Bronchial epithelial cell (primary cell): ENCODE results near the gene NECTIN2. TPM values are rescaled to one million over a fixed set of nuclear protein-coding genes. Genes with fewer than 3 reads are reported as not detected.

Experiments used
- DNase-seq: peaks from one replicate; pipeline ENCODE4 v3.0.0-alpha.2; 2010; ENCODE audit warnings: low read depth
- FAIRE-seq: peaks from 2 replicates; lab custom pipeline; 2011; peaks lifted over from hg19 to GRCh38; lab: Jason Lieb, UNC
- H3K27me3 ChIP-seq: 2 replicates; pipeline ENCODE4 v1.5.1; 2011; ENCODE audit warnings: low read length; ENCODE audit not compliant: control insufficient read depth, insufficient read depth
- H3K36me3 ChIP-seq: 2 replicates; pipeline ENCODE4 v1.5.1; 2011; ENCODE audit warnings: low read length; ENCODE audit not compliant: control insufficient read depth, insufficient read depth
- H3K4me3 ChIP-seq: 2 replicates; pipeline ENCODE4 v1.5.1; 2011; ENCODE audit warnings: mild to moderate bottlenecking, low read depth, low read length, control low read depth
- total RNA-seq: library from RNA; depleted of rRNA; stranded (reverse); fragments of >200 nt; gene quantifications from 2 replicates; pipeline ENCODE4 v1.2.1, GENCODE V29; 2014
- TF ChIP-seq, protein P1 (sequence below): IDR thresholded peaks from 2 replicates; pipeline ENCODE4 v1.5.1; 2011; ENCODE audit warnings: mild to moderate bottlenecking, moderate library complexity, low read length, control low read depth, inconsistent platforms; ENCODE audit not compliant: insufficient read depth, severe bottlenecking

NECTIN2 gene
- total RNA-seq, 1 donor from 2014 or later = 30.3 TPM

DNA sequence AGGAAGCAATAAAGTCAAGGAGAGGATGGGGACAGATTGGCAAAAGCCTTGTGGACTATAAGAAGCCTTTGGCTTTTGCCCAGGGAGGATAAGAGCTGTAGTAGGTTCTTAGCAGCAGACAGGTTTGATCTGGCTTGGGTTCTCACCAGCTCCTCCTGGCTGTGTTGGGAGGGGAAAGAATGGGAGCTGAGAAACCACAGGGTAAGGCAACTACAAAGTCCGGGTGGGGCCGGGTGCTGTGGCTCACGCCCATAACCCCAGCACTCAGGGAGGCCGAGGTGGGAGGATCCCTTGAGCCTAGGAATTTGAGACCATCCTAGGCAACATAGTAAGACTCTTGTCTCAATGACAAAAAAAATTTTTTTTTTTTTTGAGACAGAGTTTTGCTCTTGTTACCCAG is 20.6 kb downstream of the NECTIN2 start:
- TF ChIP-seq, protein P1, sequence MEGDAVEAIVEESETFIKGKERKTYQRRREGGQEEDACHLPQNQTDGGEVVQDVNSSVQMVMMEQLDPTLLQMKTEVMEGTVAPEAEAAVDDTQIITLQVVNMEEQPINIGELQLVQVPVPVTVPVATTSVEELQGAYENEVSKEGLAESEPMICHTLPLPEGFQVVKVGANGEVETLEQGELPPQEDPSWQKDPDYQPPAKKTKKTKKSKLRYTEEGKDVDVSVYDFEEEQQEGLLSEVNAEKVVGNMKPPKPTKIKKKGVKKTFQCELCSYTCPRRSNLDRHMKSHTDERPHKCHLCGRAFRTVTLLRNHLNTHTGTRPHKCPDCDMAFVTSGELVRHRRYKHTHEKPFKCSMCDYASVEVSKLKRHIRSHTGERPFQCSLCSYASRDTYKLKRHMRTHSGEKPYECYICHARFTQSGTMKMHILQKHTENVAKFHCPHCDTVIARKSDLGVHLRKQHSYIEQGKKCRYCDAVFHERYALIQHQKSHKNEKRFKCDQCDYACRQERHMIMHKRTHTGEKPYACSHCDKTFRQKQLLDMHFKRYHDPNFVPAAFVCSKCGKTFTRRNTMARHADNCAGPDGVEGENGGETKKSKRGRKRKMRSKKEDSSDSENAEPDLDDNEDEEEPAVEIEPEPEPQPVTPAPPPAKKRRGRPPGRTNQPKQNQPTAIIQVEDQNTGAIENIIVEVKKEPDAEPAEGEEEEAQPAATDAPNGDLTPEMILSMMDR = no peak
- Histone ChIP-seq H3K36me3 (peaks cover 18% of the 10 kb centered on the region), H3K4me3 (no peak overlapping the region), H3K27me3 (no peaks in the 10 kb centered on the region)
- DNase-seq (no peak), FAIRE-seq (no peak)

DNA sequence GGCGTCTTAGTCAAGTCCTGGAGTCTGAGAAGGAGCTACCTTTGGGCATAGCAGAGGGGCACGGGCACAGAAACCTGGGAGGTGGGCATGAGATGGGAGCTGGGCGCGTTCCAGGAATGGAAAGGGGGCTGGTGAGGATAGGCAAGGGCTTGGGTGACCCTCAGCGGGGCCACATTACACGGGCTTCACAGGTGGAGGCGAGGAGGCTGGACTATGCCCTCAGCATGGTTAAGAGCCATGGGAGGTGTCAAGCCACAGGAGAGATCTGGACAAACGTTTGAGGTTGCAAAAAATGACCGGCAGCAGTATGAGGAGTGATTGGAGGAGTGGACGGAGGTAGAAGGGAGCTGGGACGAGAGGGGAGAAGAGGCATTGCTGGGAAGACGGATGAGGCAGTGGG is 21.5 kb downstream of the NECTIN2 start:
- DNase-seq (no peak), FAIRE-seq (no peak)
- TF ChIP-seq, protein P1 = no peak
- H3K4me3 ChIP-seq = no peak overlapping the region
- no peaks in the 10 kb centered on the region for H3K27me3 ChIP-seq
- H3K36me3 ChIP-seq = peaks cover 24% of the 10 kb centered on the region

DNA sequence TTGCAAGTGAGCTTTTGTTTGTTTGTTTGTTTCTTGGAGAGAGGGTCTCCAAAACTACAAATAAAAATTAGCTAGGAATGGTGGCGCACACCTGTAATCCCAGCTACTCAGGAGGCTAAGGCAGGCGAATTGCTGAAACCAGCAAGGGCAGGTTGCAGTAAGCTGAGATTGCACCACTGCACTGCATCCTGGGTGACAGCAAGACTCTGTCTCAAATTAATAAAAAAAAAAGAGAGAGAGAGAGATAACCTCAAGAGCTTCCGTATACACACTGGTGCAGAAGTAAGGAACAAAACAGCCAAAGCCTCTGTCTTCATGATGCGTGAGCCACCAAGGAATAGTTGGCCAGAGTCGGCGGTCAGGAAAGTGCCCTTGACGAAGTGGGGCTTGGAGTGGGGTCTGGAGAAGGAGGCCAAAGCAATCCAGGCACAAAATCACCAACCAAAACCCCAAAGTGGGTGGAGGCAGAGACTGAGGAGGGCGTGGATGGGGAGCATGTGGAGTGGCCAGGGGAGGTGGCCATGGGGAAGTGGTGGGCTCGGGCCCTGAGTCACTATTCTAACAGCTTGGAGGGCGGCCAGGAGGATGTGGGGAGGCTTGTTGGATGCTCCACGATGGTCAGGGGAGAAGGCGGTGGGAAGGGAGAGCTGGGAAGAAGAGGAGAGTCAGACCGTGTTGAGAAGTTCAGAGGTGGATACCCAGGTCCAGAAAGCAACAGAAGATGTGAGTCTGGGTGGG is 23.8 kb downstream of the NECTIN2 start:
- H3K27me3 ChIP-seq = no peaks in the 10 kb centered on the region
- TF ChIP-seq, protein P1 = no peak
- no peak overlapping the region for H3K4me3 ChIP-seq
- peaks cover 37% of the 10 kb centered on the region for H3K36me3 ChIP-seq
- FAIRE-seq (no peak), DNase-seq (no peak)

DNA sequence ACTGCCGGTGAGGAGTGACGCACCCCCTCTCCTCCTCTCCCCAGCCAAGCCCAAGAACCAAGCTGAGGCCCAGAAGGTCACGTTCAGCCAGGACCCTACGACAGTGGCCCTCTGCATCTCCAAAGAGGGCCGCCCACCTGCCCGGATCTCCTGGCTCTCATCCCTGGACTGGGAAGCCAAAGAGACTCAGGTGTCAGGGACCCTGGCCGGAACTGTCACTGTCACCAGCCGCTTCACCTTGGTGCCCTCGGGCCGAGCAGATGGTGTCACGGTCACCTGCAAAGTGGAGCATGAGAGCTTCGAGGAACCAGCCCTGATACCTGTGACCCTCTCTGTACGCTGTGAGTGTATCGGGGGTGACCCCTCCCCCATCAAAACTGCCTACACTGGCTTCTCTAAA is 25.7 kb downstream of the NECTIN2 start:
- Histone ChIP-seq H3K36me3 (peaks cover 32% of the 10 kb centered on the region), H3K4me3 (no peak overlapping the region), H3K27me3 (no peaks in the 10 kb centered on the region)
- DNase-seq (no peak), FAIRE-seq (no peak)
- TF ChIP-seq, protein P1 = no peak

GRCh38 chr19:44872661-44873060 is 26.6 kb downstream of the NECTIN2 start:
- no peak overlapping the region for H3K4me3 ChIP-seq
- H3K36me3 ChIP-seq = peaks cover 30% of the 10 kb centered on the region
- no peaks in the 10 kb centered on the region for H3K27me3 ChIP-seq
- FAIRE-seq (no peak), DNase-seq (no peak)
- TF ChIP-seq, protein P1 = no peak

DNA sequence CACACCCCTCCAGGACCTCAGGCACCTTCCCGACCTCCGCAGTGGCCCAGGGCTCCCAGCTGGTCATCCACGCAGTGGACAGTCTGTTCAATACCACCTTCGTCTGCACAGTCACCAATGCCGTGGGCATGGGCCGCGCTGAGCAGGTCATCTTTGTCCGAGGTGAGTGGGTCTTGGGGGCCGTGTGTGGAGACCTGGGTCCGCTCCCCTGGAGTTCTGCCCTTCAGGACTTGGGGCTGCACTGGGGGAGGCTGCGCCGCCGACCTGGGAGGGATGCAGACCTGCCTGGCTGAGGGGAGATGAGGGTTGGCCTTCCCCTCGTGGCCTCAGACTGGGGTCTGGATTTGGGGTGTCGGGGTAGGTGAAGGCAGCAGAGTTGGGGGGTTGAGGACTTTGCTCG is 28.2 kb downstream of the NECTIN2 start:
- DNase-seq (no peak), FAIRE-seq (no peak)
- no peak overlapping the region for H3K4me3 ChIP-seq
- peaks cover 26% of the 10 kb centered on the region for H3K36me3 ChIP-seq
- TF ChIP-seq, protein P1 = no peak
- H3K27me3 ChIP-seq = no peaks in the 10 kb centered on the region
